DND-41 (cell line): ENCODE data around the gene GLIPR2.
A peak's percentile ranks its signal among the peaks of the same experiment; 100 is the strongest.

Experiments used
- ATAC-seq: fragments of 200-7000 bp; cut with Tn5 transposase; 3 replicates; pipeline ENCODE4 v1.9.1; 2021; ENCODE audit warnings: low read depth; ENCODE audit not compliant: insufficient read depth
- DNase-seq: peaks from one replicate; pipeline ENCODE4 v3.0.0-alpha.2; 2020
- H2AFZ ChIP-seq: 2 replicates; pipeline ENCODE4 v1.6.0; 2012; ENCODE audit warnings: low read depth, low read length
- H3K27ac ChIP-seq: 2 replicates; pipeline ENCODE4 v1.5.1; 2012; ENCODE audit warnings: low read length, inconsistent platforms
- H3K27me3 ChIP-seq: fragments of 200-600 bp; sonication (generic); 2 replicates; pipeline ENCODE4 v1.6.0; 2012; ENCODE audit warnings: low read length, mild to moderate bottlenecking, inconsistent platforms; ENCODE audit not compliant: insufficient read depth, poor library complexity
- H3K36me3 ChIP-seq: 2 replicates; pipeline ENCODE4 v1.5.1; 2012; ENCODE audit warnings: low read length, inconsistent platforms; ENCODE audit not compliant: insufficient read depth
- H3K4me1 ChIP-seq: 2 replicates; pipeline ENCODE4 v1.5.1; 2012; ENCODE audit warnings: mild to moderate bottlenecking, low read length; ENCODE audit not compliant: insufficient read depth
- H3K4me2 ChIP-seq: 2 replicates; pipeline ENCODE4 v1.6.0; 2012; ENCODE audit warnings: mild to moderate bottlenecking, moderate library complexity, low read length, inconsistent platforms; ENCODE audit not compliant: insufficient read depth
- H3K4me3 ChIP-seq, 2 experiments: fragments of 200-600 bp in 1 of 2; shearing (Covaris generic) in 1 of 2; 2 replicates each; pipeline ENCODE4 v1.5.1; 2012 to 2016; ENCODE audit warnings: inconsistent platforms in 2 of 2, low read length in 2 of 2, mild to moderate bottlenecking in 2 of 2, low read depth in 1 of 2, moderate library complexity in 1 of 2
- H3K79me2 ChIP-seq: 2 replicates; pipeline ENCODE4 v1.6.0; 2012; ENCODE audit warnings: low read length, inconsistent platforms; ENCODE audit not compliant: insufficient read depth
- H3K9ac ChIP-seq: 2 replicates; pipeline ENCODE4 v1.6.0; 2012; ENCODE audit warnings: low read depth, mild to moderate bottlenecking, inconsistent platforms, low read length, moderate library complexity
- H3K9me3 ChIP-seq: 2 replicates; pipeline ENCODE4 v1.5.1; 2012; ENCODE audit warnings: low read length, moderate library complexity, mild to moderate bottlenecking, inconsistent platforms; ENCODE audit not compliant: insufficient read depth, severe bottlenecking
- H4K20me1 ChIP-seq: 2 replicates; pipeline ENCODE4 v1.6.0; 2012; ENCODE audit warnings: low read length; ENCODE audit not compliant: insufficient read depth
- EZH2 ChIP-seq: IDR thresholded peaks from 3 replicates; pipeline ENCODE4 v1.6.1; 2012; ENCODE audit warnings: borderline replicate concordance, low read depth, mild to moderate bottlenecking, moderate library complexity, low read length, inconsistent platforms; ENCODE audit not compliant: severe bottlenecking
- TF ChIP-seq, protein P1 (sequence below): IDR thresholded peaks from 2 replicates; pipeline ENCODE4 v1.5.1; 2012; ENCODE audit warnings: borderline replicate concordance, low read length, moderate library complexity, mild to moderate bottlenecking; ENCODE audit not compliant: poor library complexity, severe bottlenecking; ENCODE audit errors: extremely low read depth

Gene GLIPR2

DNA sequence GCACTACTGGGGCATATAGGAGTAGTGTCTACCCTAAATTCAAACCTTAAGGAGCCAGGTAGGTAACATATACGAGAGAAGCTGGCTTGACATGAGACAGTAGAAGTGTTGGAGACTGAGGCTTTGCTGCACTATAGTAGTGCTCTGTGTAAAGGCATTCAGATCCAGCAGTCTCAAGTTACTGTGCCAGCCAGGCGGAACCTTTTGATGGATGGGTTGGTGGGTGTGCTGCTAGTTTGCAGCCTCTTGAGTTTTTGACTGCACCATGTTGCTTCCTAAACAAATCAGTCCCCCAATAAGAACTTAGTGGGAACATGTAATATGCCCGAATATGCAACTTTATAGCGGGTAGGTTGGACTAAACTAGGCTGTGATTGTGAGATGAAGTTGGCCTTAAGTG lies 55.7 kb downstream of the GLIPR2 start:
- peak overlapping the region; percentile 89 for H3K27ac ChIP-seq
- DNase-seq: no peak
- peaks cover 38% of the 10 kb centered on the region for H3K4me1 ChIP-seq
- H3K9me3 ChIP-seq: no peaks in the 10 kb centered on the region
- H3K36me3 ChIP-seq: peaks cover 30% of the 10 kb centered on the region
- H3K4me2 ChIP-seq: peak overlapping the region; percentile 81
- no peak overlapping the region for H2AFZ ChIP-seq
- H3K4me3 ChIP-seq: peak overlapping the region; percentile 54 to 96; a peak in 3 of 4 replicates
- H3K27me3 ChIP-seq: no peaks in the 10 kb centered on the region
- H3K79me2 ChIP-seq: peaks cover 67% of the 10 kb centered on the region
- no peak for ATAC-seq
- H3K9ac ChIP-seq: peak overlapping the region; percentile 92
- TF ChIP-seq, protein P1, sequence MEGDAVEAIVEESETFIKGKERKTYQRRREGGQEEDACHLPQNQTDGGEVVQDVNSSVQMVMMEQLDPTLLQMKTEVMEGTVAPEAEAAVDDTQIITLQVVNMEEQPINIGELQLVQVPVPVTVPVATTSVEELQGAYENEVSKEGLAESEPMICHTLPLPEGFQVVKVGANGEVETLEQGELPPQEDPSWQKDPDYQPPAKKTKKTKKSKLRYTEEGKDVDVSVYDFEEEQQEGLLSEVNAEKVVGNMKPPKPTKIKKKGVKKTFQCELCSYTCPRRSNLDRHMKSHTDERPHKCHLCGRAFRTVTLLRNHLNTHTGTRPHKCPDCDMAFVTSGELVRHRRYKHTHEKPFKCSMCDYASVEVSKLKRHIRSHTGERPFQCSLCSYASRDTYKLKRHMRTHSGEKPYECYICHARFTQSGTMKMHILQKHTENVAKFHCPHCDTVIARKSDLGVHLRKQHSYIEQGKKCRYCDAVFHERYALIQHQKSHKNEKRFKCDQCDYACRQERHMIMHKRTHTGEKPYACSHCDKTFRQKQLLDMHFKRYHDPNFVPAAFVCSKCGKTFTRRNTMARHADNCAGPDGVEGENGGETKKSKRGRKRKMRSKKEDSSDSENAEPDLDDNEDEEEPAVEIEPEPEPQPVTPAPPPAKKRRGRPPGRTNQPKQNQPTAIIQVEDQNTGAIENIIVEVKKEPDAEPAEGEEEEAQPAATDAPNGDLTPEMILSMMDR: no peak
- TF ChIP-seq EZH2: no peak
- H4K20me1 ChIP-seq: peaks cover 41% of the 10 kb centered on the region

DNA sequence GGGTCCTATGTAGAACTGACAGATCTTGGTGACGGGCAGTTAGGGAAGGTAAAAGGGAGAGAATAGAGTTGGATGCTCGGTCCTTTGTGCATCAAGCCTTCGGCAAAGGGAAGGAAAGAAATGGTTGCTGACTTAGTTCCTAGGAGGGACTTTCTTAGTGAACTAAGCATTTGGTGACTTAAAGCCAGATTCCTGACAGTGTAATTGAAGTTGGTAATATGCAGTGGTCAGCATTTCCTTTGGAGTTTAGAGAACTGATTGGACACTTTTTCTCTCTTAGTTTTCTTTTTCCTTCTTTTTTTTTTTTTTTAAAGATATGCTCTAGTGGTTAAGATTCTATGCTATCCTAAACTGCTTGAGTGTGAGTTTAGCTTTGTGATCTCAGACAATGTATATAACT lies 56.5 kb downstream of the GLIPR2 start:
- H3K9ac ChIP-seq: peak overlapping the region; percentile 92; the same call in 1 of the 2 replicates
- no peaks in the 10 kb centered on the region for H3K9me3 ChIP-seq
- peak overlapping the region; percentile 81 for H3K4me2 ChIP-seq
- TF ChIP-seq, protein P1: no peak
- TF ChIP-seq EZH2: no peak
- H3K27ac ChIP-seq: peak overlapping the region; percentile 89; the same call in 1 of the 2 replicates
- peak overlapping the region; percentile 54 to 96; a peak in 1 of 4 replicates for H3K4me3 ChIP-seq
- peaks cover 38% of the 10 kb centered on the region for H3K4me1 ChIP-seq
- H2AFZ ChIP-seq: no peak overlapping the region
- DNase-seq (no peak), ATAC-seq (no peak)
- H3K27me3 ChIP-seq: no peaks in the 10 kb centered on the region
- peaks cover 44% of the 10 kb centered on the region for H4K20me1 ChIP-seq
- H3K36me3 ChIP-seq: peaks cover 35% of the 10 kb centered on the region
- H3K79me2 ChIP-seq: peaks cover 71% of the 10 kb centered on the region

DNA sequence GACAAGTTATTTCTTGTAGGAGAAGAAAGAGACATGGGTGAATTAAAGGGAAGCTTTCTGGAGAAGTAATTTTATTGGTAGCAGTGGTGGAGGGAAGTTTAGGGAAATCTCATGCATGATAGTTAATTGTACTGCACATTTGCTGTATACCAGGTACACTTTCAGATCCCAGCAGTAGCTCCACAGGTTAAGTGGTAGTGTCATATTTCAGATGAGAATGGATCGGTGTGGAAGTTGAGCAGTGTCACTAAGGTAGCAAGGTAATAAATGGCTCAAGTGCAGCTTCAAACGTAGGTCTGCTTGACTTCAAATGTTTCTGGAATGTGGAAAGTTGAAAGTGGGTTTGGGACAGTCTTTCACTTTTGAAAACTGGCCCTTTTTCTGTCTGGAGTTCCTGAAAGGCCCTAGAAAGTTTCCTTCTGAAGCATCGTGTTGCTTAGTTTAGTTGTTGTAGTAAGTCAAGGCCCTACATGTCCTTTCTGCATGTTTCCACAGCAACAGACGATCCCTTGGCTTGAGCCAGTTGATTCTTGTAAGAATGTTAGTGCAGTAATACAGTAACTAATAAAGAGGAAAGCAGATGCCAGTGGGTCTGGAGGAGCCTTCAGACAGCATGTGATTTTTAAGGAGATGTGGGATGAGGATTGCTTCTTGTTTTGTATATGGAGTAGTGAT lies 57.9 kb downstream of the GLIPR2 start:
- Histone ChIP-seq H3K27me3 (no peaks in the 10 kb centered on the region), H4K20me1 (peaks cover 44% of the 10 kb centered on the region), H3K27ac (no peak overlapping the region), H3K79me2 (peaks cover 76% of the 10 kb centered on the region), H3K9ac (no peak overlapping the region), H2AFZ (no peak overlapping the region), H3K4me3 (no peak overlapping the region), H3K4me2 (peak overlapping the region; percentile 23; the same call in 1 of the 2 replicates), H3K9me3 (no peaks in the 10 kb centered on the region), H3K4me1 (peaks cover 38% of the 10 kb centered on the region), H3K36me3 (peaks cover 48% of the 10 kb centered on the region)
- ATAC-seq (no peak), DNase-seq (no peak)
- TF ChIP-seq EZH2: no peak
- TF ChIP-seq, protein P1: no peak
